Lower lobe of right lung (tissue), 2 donors: Measurements from ENCODE around the gene DLX2. TPM values are rescaled to one million over a fixed set of nuclear protein-coding genes. Genes with fewer than 3 reads are reported as not detected.

ENCODE experiments used
- ATAC-seq, 2 donors: fragments of 200-7000 bp; cut with Tn5 transposase; one replicate each; pipeline ENCODE4 v1.9.1; 2020 to 2022; ENCODE audit warnings: mild to moderate bottlenecking in 2 of 2, moderate library complexity in 2 of 2
- DNase-seq: peaks from one replicate; pipeline ENCODE4 v3.0.0-alpha.2; 2020
- H3K27ac ChIP-seq: fragments of 200-600 bp; one replicate; pipeline ENCODE4 v1.8.0; 2022
- H3K27me3 ChIP-seq: fragments of 200-600 bp; one replicate; pipeline ENCODE4 v1.8.0; 2022; ENCODE audit warnings: low read depth
- H3K36me3 ChIP-seq: fragments of 200-600 bp; one replicate; pipeline ENCODE4 v1.8.0; 2022; ENCODE audit warnings: mild to moderate bottlenecking
- H3K4me1 ChIP-seq: fragments of 200-600 bp; one replicate; pipeline ENCODE4 v1.8.0; 2022
- H3K4me3 ChIP-seq: fragments of 200-600 bp; one replicate; pipeline ENCODE4 v1.8.0; 2022; ENCODE audit warnings: mild to moderate bottlenecking
- H3K9me3 ChIP-seq: fragments of 200-600 bp; one replicate; pipeline ENCODE4 v1.8.0; 2022
- intact Hi-C: fragments of 100-400 bp; cut with DNase I; formaldehyde crosslinking; loops from one replicate; pipeline ENCODE4 v1.11.0; 2022
- total RNA-seq: library from RNA; stranded (reverse); fragmentation: NEBNext Ultra II Directional; extraction: Animal tissue kit (Norgen Biotek cat#: 25700); gene quantifications from one replicate; pipeline ENCODE4 v1.2.1, GENCODE V29; 2021
- TF ChIP-seq, protein P1 (sequence below): fragments of 200-600 bp; IDR thresholded peaks from one replicate; pipeline ENCODE4 v1.8.0; 2022; ENCODE audit warnings: antibody characterized with exemption, mild to moderate bottlenecking
- donor health status: DM: no; HTN: yes; CAD: no; lungs with severe emphysema.

Gene DLX2
- total RNA-seq, 1 donor from 2014 or later, result not detected

DNA sequence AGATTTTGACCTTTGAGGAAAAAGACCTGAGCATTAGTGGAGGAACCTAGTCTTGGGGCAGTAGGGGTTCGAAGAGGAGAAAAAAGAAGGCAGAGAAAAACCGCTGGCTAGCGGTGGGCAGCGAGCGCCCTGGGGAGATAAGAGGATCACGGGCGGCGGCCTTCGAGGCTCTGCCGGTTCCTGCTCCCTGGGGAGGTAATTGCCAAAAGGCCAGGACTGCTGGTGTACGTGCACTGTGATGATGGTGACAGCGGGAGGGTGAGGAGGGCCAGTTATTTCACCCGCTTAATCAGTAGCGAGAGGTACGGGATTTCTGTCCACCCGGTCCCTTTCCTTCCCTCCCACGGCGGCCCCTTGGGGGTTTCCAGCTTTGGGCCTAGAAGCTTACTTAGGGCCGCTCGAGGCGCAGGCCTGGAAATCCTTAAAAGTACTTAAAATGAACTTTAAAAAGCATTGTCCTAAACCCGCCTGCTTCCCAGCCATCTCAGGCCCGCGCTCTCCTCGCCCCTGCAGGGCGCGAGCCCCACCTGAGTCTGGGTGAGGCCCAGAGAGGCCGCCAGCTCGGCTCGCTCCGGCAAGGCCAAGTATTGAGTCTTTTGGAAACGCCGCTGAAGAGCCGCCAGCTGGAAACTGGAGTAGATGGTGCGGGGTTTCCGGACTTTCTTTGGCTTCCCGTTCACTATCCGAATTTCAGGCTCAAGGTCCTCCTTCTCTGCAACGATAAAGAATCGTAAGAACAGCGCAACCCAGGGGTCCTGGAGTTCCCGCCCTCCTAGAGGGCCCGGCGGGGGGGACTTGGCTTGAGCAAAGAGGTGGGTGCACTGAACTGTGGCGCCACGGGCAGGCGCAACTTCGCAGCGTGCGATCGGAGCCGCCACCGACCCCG, 1.5 kb downstream of the DLX2 start:
- peaks cover 77% of the 10 kb centered on the region for H3K4me1 ChIP-seq
- H3K36me3 ChIP-seq, result no peaks in the 10 kb centered on the region
- TF ChIP-seq, protein P1, sequence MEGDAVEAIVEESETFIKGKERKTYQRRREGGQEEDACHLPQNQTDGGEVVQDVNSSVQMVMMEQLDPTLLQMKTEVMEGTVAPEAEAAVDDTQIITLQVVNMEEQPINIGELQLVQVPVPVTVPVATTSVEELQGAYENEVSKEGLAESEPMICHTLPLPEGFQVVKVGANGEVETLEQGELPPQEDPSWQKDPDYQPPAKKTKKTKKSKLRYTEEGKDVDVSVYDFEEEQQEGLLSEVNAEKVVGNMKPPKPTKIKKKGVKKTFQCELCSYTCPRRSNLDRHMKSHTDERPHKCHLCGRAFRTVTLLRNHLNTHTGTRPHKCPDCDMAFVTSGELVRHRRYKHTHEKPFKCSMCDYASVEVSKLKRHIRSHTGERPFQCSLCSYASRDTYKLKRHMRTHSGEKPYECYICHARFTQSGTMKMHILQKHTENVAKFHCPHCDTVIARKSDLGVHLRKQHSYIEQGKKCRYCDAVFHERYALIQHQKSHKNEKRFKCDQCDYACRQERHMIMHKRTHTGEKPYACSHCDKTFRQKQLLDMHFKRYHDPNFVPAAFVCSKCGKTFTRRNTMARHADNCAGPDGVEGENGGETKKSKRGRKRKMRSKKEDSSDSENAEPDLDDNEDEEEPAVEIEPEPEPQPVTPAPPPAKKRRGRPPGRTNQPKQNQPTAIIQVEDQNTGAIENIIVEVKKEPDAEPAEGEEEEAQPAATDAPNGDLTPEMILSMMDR, result no peak
- no peak overlapping the region for H3K27ac ChIP-seq
- H3K9me3 ChIP-seq, result no peaks in the 10 kb centered on the region
- ATAC-seq (no peak), DNase-seq (no peak)
- peak overlapping the region; percentile 59 for H3K4me3 ChIP-seq
- H3K27me3 ChIP-seq, result peaks cover 100% of the 10 kb centered on the region
- intact Hi-C loops, result loop anchor here (10.0 kb wide), 1 partner anchor 286 kb away; no protein-coding TSS in a partner anchor

DNA sequence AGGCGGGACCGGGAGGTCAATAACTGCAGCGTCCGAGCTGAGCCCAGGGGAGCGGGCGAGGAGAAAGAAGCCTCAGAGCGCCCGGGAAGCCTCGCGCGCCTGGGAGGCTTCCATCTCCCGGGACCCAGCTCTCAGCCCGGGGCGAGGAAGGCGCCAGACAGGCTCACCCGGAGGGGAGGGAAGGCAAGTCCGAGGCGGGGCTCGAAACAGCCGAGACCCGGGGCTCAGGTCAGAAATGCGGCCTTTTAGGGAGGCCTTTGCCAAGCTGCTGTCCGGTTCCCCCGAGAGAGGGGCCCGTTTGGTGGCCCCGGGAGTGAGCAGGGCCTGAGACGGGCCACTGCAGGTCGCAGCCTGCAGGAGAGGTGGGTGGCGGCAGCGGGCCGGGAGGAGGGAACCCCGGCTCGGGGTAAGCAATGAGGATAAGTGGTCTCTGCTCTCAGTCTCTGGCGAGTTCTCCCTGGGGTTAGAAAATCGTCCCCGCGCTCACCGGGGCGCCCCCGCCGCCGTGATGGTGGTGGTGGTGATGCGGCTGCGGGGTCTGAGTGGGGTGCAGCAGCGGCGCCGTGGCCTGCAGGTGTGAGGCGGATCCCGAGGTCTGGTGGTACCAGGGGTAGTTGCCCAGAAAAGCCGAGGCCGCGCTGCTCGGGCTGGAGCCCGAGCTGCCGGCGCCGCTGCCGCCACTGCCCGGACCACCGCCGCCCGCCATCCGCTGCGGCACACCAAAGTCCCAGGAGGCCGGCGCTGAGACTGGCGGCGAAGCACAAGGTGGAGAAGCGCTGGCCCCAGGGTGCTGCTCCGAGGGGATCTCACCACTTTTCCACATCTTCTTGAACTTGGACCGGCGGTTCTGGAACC, 2.4 kb downstream of the DLX2 start:
- DNase-seq, result no peak
- H3K4me3 ChIP-seq, result no peak overlapping the region
- TF ChIP-seq, protein P1, result no peak
- H3K27ac ChIP-seq, result no peak overlapping the region
- no peaks in the 10 kb centered on the region for H3K36me3 ChIP-seq
- peaks cover 100% of the 10 kb centered on the region for H3K27me3 ChIP-seq
- peaks cover 79% of the 10 kb centered on the region for H3K4me1 ChIP-seq
- intact Hi-C loops, result loop anchor here (10.0 kb wide), 1 partner anchor 286 kb away; no protein-coding TSS in a partner anchor
- H3K9me3 ChIP-seq, result no peaks in the 10 kb centered on the region
- no peak for ATAC-seq

DNA sequence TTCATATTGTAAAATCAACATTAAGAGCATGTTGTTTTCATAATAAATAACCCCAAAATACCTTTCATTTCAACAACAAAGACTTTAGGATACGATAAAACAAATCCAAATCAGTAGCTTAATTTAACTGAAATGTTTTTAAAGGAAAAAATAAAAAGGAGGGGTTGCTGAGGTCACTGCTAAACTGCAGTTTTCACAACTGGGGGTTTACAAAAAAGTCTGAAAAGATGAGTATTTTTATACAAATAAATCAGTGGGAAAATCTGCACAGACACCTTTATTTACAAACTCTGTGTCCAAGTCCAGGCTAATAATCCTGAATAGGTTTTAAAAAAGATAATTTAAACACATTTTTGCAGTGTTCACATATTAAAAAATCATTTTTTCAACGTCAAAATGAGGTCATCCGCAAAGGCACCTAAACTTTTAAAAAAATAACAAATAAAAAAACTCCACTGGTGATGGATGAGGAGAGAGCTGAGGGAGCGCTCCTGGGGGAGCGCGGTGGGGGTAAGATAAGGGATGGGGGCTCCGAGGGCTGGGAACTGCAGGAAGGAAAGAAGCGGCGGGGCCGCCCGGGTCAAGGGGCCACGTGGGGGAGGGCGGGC, 3.1 kb downstream of the DLX2 start:
- DNase-seq (no peak), ATAC-seq (no peak)
- intact Hi-C loops, result loop anchor here (10.0 kb wide), 1 partner anchor 285 kb away; no protein-coding TSS in a partner anchor
- Histone ChIP-seq H3K4me1 (peaks cover 87% of the 10 kb centered on the region), H3K27me3 (peaks cover 100% of the 10 kb centered on the region), H3K9me3 (no peaks in the 10 kb centered on the region), H3K4me3 (no peak overlapping the region), H3K27ac (no peak overlapping the region), H3K36me3 (no peaks in the 10 kb centered on the region)
- TF ChIP-seq, protein P1, result no peak

DNA sequence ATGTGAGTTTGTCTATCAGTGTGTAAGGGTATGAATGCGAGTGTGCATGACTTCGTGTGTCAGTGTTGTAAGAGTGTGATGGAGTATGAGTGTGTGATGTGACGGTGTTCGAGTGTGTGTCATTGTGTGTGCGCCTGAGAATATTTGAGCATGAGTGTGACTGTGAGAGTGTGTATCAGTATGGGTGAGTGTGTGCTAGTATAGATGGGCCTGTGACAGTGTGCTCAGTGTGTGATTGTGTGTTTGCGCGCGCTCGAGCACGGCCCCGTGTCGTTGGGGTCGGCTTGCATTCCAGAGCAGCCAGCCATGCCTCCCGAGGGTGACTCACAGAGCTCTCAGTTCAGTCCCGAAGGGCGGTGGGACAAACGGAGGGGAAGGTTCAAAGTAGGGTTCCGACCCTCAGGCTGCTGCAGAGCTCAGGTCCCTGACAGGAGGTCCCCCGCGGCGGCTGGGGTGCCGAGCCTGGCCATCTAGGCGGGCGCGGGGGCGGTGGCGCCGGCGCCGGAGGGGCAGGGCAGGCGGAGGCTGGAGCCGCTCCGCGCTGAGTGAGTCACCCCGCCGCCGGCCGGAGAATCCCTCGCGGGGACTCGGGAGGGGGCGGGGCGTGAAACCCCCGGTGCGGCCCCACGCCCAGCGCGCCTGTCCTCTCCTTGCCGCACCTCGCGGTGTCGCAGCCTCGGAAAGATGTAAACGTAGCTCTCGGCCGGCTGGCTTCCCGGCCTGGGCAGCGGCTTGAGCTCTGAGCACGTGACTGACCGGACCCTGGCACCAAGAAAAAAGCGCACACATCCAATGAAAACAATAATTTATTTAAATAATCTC, 3.8 kb downstream of the DLX2 start:
- TF ChIP-seq, protein P1, result no peak
- intact Hi-C loops, result no loop called here
- peak in 1 of 2 donors; percentile 54 for ATAC-seq
- H3K27me3 ChIP-seq, result peaks cover 100% of the 10 kb centered on the region
- no peaks in the 10 kb centered on the region for H3K36me3 ChIP-seq
- no peak for DNase-seq
- peak overlapping the region; percentile 30 for H3K4me3 ChIP-seq
- H3K27ac ChIP-seq, result no peak overlapping the region
- peaks cover 88% of the 10 kb centered on the region for H3K4me1 ChIP-seq
- no peaks in the 10 kb centered on the region for H3K9me3 ChIP-seq
